Stimulated activated CD8-positive, alpha-beta memory T cell treated with anti-CD3 and anti-CD28 coated beads, Interleukin-4, amount 100 ng/mL, for 4 hours (primary cell): ENCODE measurements around the gene STK32C.
"Not testable (repeated sequence)": the region's sequence is repeated elsewhere in the genome, so short reads cannot be mapped to it uniquely, and the experiment has no call there.

Source experiments
- DNase-seq, 2 donors: peaks; one replicate each; pipeline ENCODE4 v3.0.0-alpha.2; 2020; ENCODE audit warnings: low read depth in 2 of 2, low spot score in 1 of 2

STK32C gene

GRCh38 chr10:132220996-132221395 is 86.8 kb downstream of the STK32C start:
- not testable (repeated sequence) for DNase-seq

- DNase-seq, result no peak
Observed at GRCh38 chr10:132220061-132220460, 87.7 kb downstream of the STK32C start.

DNA sequence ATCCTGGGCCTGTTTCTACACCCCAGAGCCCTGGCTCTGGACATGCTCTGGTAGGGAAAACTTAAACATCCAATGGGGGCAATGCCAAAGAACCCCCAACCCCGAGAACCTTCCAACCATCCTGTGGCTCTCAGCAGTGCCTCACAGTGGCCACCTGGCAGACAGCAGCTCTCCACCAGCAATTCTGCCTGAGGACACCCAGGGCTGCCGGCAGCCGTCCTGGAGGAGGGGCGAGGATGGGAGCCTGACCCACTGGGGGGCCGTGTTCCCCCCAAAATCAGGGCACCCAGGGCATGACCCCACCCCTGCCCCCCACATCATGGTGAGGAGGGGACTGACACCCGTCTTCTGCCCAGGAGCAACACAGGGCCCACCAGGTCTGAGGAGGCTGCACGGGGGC is 88.3 kb downstream of the STK32C start:
- DNase-seq, result no peak

DNA sequence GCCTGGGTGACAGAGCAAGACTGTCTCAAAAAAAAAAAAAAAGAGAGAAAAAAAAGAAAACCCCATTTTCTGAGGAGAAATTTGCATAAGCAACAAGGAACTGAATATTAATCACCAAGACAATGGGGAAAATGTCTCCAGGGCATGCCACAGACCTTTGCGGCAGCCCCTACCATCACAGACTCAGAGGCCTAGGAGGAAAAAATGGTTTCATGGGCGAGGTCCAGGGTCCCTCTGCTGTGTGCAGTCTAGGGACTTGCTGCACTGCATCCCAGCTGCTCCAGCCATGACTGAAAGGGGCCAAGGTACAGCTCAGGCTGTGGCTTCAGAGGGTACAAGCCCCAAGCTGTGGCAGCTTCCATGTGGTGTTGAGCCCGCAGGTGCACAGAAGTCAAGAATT is 91.3 kb downstream of the STK32C start:
- not testable (repeated sequence) for DNase-seq

DNA sequence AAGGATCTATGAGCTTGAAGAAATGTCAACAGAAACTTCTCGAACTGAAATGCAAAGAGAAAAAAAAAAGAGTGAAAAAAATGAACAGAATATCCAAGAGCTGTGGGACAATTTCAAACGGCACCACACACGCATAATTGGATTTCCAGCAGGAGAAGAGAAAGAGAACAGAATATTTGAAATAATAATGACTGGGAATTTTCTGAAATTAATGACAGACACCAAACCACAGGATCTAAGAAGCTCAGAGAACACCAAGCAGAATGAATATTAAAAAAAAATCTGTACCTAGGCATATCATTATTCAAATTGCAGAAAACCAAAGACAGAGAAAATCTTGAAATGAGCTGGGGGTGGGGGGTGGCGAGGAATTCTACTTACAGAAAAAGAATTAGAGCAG is 93.8 kb downstream of the STK32C start:
- DNase-seq, result no peak

DNA sequence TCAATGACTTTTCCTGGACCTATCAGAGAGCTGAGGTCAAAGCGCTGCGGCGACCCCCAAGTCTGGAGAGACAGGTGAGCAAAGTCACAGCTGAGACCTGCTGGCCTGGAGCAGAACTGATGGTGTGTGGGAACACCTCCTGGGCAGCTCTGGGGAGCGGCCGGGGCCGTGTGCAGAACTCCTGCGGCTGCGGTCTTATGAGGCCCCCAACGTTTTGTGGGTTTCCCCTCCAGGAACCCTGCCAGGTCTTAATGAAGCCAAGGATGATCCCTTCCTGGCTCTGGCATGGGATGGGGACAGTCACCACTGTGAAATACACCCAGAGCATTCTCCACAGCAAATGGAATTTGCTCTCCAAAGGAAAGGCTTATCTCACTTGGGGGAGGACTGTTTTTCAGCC is 94.9 kb downstream of the STK32C start:
- no peak for DNase-seq

DNA sequence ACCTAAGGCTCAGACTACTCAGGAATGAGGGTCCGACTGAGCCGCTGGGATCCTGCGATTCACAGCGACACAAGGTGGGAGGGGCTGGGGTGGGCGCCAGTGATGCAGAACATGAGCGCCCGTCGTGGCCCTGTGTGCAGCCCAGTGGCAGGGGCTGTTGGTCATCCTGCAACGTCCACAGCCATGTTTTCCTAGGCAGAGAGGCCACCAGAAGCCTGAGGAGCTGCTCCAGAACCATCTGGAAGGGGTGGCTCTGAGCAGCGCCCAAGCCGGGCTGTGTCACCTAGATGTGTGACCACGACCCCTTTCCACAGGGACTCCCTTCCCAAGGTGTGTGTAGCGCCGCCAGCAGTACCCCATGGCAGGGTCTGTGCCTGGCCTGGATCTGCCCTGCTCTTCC is 96.5 kb downstream of the STK32C start:
- no peak for DNase-seq

DNA sequence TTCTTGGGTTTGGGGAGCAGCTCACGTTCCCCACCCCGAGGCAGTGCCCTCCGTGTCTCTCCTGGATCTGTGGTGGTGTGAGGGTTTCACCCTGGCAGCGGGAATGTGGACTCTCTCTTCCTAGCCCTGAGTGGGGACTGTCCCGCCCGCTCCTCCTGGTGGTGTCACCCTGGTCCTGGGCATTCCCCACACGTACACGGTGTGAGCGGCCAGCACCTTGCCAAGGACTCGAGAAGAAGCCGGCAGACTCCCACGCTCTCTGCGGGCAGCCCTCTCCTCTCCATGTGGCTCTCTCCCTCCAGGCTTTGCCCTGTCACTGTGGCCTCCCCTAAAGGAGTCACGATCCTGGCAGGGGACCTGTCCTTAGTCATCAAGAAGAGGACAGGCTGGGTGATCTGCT is 97.0 kb downstream of the STK32C start:
- DNase-seq, result no peak

DNA sequence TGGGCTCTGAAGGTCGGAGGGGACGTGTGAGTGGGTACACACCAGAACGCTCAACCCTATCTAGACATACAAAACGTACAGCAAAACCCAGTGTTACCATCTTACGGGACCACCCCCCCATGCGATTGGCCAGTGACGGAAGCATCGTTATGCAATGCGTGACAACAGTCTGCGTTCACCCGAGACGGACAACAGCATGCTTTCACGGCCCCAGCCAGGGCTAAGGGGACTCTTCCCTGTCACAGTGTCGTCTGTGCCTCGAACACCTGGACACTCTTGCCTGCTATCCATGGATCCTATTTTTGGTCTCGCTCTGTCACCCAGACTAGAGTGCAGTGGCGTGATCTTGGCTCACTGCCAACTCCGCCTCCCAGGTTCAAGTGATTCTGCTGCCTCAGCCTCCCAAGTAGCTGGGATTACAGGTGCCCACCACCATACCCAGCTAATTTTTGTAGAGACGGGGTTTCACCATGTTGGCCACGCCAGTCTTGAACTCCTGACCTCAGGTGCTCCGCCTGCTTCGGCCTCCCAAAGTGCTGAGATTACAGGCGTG is 97.7 kb downstream of the STK32C start:
- DNase-seq, result no peak

GRCh38 chr10:132209130-132209529 is 98.6 kb downstream of the STK32C start:
- DNase-seq, result no peak

- no peak for DNase-seq
Observed at GRCh38 chr10:132208462-132209050, 99.2 kb downstream of the STK32C start.

- no peak for DNase-seq
Observed at GRCh38 chr10:132207536-132208461, 100.0 kb downstream of the STK32C start.

- no peak for DNase-seq
Observed at GRCh38 chr10:132206806-132207535, 100.8 kb downstream of the STK32C start.

DNA sequence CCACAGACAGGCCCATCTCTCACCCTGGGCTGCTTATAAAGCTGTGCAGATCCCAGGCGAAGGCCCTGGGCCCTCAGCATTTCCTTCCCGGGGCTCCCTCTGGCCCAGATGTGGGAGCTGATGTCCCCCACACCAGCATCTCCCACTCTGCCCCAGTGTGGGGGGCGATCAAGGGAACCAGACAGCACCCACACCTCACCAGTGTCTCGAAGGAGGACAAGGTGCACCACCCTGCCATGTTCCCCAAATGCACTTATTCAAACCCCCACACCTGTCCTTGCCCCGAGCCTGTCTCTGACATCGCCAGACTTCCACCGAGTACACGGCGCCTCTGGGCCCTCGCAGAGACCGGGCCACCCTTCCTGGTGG is 101.4 kb downstream of the STK32C start:
- DNase-seq, result no peak

- no peak for DNase-seq
Observed at GRCh38 chr10:132205650-132206376, 101.9 kb downstream of the STK32C start.

DNA sequence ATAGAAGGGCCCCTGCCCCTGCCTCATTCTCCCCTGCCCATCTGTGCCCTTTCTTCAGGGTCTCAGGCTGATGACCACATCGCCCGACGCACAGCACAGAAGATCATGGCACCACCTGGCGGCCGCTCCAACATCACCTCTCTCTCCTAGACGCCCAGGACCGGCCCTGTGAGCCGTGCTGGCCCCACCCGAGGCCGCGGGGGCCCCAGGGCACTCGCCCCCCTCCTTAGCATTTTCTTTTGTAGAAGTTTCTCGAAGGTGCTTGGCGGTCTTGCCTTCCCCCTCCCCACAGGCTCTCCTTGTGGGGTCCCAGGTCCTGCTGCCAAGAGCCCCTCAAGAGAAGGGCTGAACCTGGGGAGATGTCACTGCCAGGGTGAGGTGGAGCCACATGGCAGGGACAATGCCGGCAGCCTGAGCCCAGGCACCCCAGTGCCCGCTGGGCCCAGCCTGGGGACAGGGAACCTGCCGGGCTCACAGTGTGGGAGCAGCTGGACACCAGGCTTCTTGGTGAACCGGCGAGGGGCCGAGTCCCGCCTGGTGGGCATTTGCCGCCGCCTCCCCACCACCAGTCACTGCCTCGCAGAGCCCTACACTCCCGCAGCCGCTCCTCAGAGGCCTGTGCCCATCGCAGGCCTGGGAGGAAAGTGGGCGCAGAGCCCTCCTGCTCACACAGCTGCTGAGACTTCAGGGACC is 102.8 kb downstream of the STK32C start:
- DNase-seq, result no peak

DNA sequence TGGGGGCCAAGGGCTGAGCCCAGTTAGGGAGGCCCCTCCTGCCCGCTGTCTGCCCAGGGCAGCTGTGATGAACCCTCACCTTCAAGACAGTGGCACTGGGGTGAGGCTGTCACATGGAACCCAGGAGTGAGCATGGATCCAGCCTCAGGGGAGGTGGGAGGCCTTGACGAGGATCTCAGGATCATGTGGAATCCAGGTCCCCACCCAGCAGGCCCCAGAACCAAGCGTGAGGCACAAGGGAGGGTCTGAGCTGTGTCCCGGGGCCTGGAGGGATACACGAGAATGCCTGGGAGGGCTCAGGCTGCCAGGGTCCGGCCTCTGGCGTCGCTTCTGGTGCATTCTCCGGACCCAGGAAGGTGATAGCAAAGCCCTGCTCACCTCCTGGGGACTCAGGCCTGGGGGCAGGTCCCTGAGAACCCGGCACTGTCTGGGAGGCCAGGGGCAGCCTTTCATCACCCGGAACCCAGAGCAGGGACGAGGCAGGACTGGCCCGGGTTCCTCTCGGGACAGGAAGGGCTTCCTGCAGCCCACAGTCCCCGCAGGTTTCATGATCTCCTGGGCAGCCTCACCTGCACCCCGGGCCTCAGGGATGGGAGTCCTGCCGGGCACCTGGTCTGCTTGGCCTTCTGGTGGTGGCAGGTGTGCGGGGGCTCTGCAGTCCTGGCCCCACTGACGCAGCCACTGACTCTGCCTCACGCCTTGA is 103.5 kb downstream of the STK32C start:
- DNase-seq, result no peak

DNA sequence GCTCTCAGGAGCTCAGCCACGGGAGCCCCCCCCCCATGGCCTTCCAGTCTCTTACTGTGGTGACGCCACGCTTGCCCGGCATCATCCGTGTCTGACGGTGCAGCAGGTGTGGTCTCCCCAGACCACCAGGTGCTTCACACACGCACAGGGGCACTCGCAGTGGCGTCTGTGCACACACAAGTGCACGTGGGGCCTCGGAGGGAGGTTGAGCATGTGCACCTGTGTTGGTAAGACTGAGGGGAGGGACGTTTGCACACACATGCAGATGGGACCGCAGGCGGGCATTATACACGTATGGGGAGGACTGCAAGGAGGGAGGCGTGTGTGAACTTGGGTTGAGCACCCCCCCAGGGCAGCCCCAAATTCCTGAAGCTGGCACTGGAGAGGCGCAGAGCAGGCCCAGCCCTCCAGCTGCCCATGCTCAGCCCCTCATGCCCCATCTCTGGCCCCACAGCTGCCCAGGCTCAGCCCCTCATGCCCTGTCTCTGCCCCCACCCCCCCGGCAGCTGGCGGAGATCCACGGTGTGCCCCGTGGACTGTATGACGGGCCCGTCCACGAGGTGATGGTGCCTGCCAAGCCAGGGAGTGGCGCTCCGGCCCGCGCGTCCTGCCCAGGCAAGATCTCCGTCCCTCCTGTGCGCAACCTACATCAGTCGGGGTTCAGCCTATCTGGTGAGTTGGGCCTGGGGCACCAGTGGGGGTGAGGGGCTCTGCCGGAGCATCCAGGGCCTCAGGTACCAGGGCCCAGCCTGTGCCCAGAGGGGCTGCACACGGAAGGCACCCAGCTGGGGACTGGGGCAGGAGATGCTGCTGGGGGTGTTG is 104.3 kb downstream of the STK32C start:
- no peak for DNase-seq
